ENCODE results near the gene YES1.

DNA sequence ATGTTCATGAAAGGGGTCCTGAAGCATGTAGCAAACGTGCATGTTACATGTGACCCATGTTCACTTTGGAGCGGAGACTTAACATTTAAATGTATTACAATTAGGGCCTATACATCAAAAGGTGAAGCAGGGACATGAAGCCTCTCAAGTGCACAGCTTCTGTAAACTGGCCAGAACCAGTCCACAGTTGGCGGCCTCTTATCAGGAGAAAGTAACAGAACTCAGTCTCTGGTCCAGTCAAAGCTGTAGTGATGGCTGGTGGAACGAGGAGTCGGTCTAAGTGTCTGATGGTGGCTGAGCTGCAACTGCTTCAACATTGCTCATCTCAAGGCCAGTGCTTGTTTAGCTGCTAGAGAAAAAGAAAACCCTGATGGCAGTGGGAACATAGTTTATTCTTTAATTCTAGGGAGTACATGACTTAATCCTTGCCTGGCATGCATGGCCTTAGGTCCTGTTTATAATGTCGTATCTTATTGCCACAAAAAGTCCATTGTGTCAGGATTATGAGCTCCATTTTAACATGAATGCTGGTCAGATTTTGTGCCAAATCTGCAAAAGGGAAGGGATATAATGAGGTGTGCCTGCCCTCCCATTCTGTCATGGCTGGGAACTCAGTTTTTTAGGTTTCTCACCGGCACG lies 22.2 kb upstream of the YES1 start:
- TF ChIP-seq, protein P1, sequence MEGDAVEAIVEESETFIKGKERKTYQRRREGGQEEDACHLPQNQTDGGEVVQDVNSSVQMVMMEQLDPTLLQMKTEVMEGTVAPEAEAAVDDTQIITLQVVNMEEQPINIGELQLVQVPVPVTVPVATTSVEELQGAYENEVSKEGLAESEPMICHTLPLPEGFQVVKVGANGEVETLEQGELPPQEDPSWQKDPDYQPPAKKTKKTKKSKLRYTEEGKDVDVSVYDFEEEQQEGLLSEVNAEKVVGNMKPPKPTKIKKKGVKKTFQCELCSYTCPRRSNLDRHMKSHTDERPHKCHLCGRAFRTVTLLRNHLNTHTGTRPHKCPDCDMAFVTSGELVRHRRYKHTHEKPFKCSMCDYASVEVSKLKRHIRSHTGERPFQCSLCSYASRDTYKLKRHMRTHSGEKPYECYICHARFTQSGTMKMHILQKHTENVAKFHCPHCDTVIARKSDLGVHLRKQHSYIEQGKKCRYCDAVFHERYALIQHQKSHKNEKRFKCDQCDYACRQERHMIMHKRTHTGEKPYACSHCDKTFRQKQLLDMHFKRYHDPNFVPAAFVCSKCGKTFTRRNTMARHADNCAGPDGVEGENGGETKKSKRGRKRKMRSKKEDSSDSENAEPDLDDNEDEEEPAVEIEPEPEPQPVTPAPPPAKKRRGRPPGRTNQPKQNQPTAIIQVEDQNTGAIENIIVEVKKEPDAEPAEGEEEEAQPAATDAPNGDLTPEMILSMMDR (IDR thresholded peaks at IDR 0.05): no peak
- no peak for TF ChIP-seq EZH2phosphoT487 (IDR thresholded peaks at IDR 0.05)
